Dedifferentiated amniotic fluid mesenchymal stem cell (primary cell): ENCODE results near the gene AOX1.
A peak's percentile ranks its signal among the peaks of the same experiment; 100 is the strongest.
"Not testable (repeated sequence)": the region's sequence is repeated elsewhere in the genome, so short reads cannot be mapped to it uniquely, and the experiment has no call there.

Experiments
- DNase-seq: peaks from one replicate; pipeline ENCODE4 v3.0.0-alpha.2; 2016; ENCODE audit errors: extremely low spot score

The AOX1 gene

GRCh38 chr2:200585730-200586643 is at the start of gene AOX1:
Gene AOX1 (plus strand): TSS chr2:200586014. CDS start chr2:200586109, 95 bp downstream.
- no peak for DNase-seq

GRCh38 chr2:200538139-200538538 is 47.7 kb upstream of the AOX1 start:
- no peak for DNase-seq

GRCh38 chr2:200540793-200541192 is 45.0 kb upstream of the AOX1 start:
- no peak for DNase-seq

GRCh38 chr2:200566596-200566995 is 19.2 kb upstream of the AOX1 start:
- DNase-seq: not testable (repeated sequence)

- DNase-seq: no peak
These were observed 17.9 kb upstream of the AOX1 start for GRCh38 chr2:200567932-200568331.

- peak; percentile 32 for DNase-seq
These were observed 9.9 kb upstream of the AOX1 start for GRCh38 chr2:200575957-200576356.

GRCh38 chr2:200577027-200577426 is 8.8 kb upstream of the AOX1 start:
- DNase-seq: no peak

GRCh38 chr2:200578778-200579177 is 7.0 kb upstream of the AOX1 start:
- DNase-seq: no peak

- no peak for DNase-seq
These were observed 1.2 kb upstream of the AOX1 start for GRCh38 chr2:200584639-200585038.

GRCh38 chr2:200585340-200585729 is 479 bp upstream of the AOX1 start:
- DNase-seq: no peak

GRCh38 chr2:200586644-200586975 is 796 bp downstream of the AOX1 start:
- DNase-seq: no peak

- DNase-seq: no peak
These were observed 1.3 kb downstream of the AOX1 start for GRCh38 chr2:200587007-200587616.

- DNase-seq: no peak
These were observed 2.4 kb downstream of the AOX1 start for GRCh38 chr2:200588076-200588678.

- no peak for DNase-seq
These were observed 4.3 kb downstream of the AOX1 start for GRCh38 chr2:200590090-200590489.

GRCh38 chr2:200591308-200591707 is 5.5 kb downstream of the AOX1 start:
- no peak for DNase-seq

- no peak for DNase-seq
These were observed 6.7 kb downstream of the AOX1 start for GRCh38 chr2:200592406-200593075.

- DNase-seq: no peak
These were observed 8.1 kb downstream of the AOX1 start for GRCh38 chr2:200593905-200594304.

- no peak for DNase-seq
These were observed 10.1 kb downstream of the AOX1 start for GRCh38 chr2:200595913-200596312.

- no peak for DNase-seq
These were observed 11.2 kb downstream of the AOX1 start for GRCh38 chr2:200596774-200597570.

- no peak for DNase-seq
These were observed 13.4 kb downstream of the AOX1 start for GRCh38 chr2:200599206-200599605.

GRCh38 chr2:200600549-200601225 is 14.9 kb downstream of the AOX1 start:
- no peak for DNase-seq
